GM12874 (cell line): ENCODE results near the gene ALS2.
A peak's percentile ranks its signal among the peaks of the same experiment; 100 is the strongest.

Source experiments
- CTCF ChIP-seq: IDR thresholded peaks from 2 replicates; pipeline ENCODE4 v1.5.1; 2011; ENCODE audit warnings: low read depth, mild to moderate bottlenecking, control low read depth, low read length, moderate library complexity; ENCODE audit not compliant: insufficient read depth

ALS2 gene

GRCh38 chr2:201813996-201814760 is 33.4 kb upstream of the ALS2 start:
- TF ChIP-seq CTCF, result no peak

DNA sequence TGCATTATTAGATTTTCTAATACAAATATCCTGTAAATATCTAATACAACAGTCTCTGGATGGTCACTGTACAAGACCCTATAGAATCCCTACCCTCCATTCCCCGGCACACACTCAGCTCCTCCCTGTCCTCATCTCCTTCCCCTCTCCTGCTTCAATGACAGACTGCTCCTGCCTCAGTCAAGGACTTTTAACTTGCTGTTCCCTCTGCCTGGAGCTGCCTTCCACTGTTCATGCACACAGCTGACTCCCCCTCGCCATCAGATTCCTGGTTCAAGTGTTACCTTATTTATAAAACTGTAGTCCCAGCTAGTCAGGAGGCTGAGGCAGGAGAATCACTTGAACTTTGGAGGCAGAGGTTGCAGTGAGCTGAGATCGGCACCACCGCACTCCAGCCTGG is 28.9 kb upstream of the ALS2 start:
- no peak for TF ChIP-seq CTCF

GRCh38 chr2:201808027-201808426 is 27.3 kb upstream of the ALS2 start:
- no peak for TF ChIP-seq CTCF

- TF ChIP-seq CTCF, result no peak
Observed at GRCh38 chr2:201807452-201807999, 26.8 kb upstream of the ALS2 start.

- TF ChIP-seq CTCF, result no peak
Observed at GRCh38 chr2:201806442-201807170, 25.9 kb upstream of the ALS2 start, which contains the start of gene CDK15. TSS of gene CDK15 (plus strand) at chr2:201806537. CDS start at chr2:201806665, 128 bp downstream.

GRCh38 chr2:201798914-201799285 is 18.2 kb upstream of the ALS2 start:
- peak; percentile 35; the same call in 1 of the 2 replicates for TF ChIP-seq CTCF

GRCh38 chr2:201798252-201798913 is 17.6 kb upstream of the ALS2 start:
- TF ChIP-seq CTCF, result no peak
